Keratinocyte (primary cell): ENCODE measurements around the gene AP2A2. TPM values are rescaled to one million over a fixed set of nuclear protein-coding genes. Genes with fewer than 3 reads are reported as not detected.

ENCODE experiments used
- DNase-seq: peaks from one replicate; pipeline ENCODE4 v3.0.0-alpha.2; 2011; ENCODE audit warnings: low read depth, missing footprints, low spot score
- FAIRE-seq: peaks from 2 replicates; lab custom pipeline; 2011; peaks lifted over from hg19 to GRCh38; lab: Jason Lieb, UNC
- H2AFZ ChIP-seq: 2 replicates; pipeline ENCODE4 v1.6.0; 2012; ENCODE audit warnings: low read length, control low read depth, inconsistent platforms; ENCODE audit not compliant: control insufficient read depth
- H3K27ac ChIP-seq: 2 replicates; pipeline ENCODE4 v1.5.1; 2011; ENCODE audit warnings: low read length; ENCODE audit not compliant: control insufficient read depth, insufficient read depth
- H3K27me3 ChIP-seq: 3 replicates; pipeline ENCODE4 v1.6.0; 2011; ENCODE audit warnings: low read length; ENCODE audit not compliant: control insufficient read depth, insufficient read depth; ENCODE audit errors: extremely low read depth
- H3K36me3 ChIP-seq, 2 experiments: 2 replicates in 1 of 2; 3 replicates in 1 of 2; pipeline ENCODE4 v1.5.1; 2011; ENCODE audit warnings: low read length in 2 of 2, mild to moderate bottlenecking in 1 of 2; ENCODE audit not compliant: control insufficient read depth in 2 of 2, insufficient read depth in 2 of 2; ENCODE audit errors: extremely low read depth in 1 of 2
- H3K4me1 ChIP-seq: 3 replicates; pipeline ENCODE4 v1.5.1; 2011; ENCODE audit warnings: low read length; ENCODE audit not compliant: control insufficient read depth, insufficient read depth; ENCODE audit errors: extremely low read depth
- H3K4me2 ChIP-seq: 3 replicates; pipeline ENCODE4 v1.6.0; 2011; ENCODE audit warnings: low read depth, low read length; ENCODE audit not compliant: control insufficient read depth, insufficient read depth; ENCODE audit errors: extremely low read depth
- H3K4me3 ChIP-seq, 3 experiments: fragments of 200-600 bp in 1 of 3; sonication (generic) in 1 of 3; 2 replicates in 2 of 3; 3 replicates in 1 of 3; pipeline ENCODE4 v1.5.1; 2011 to 2016; ENCODE audit warnings: low read length in 3 of 3, mild to moderate bottlenecking in 3 of 3, control low read depth in 2 of 3, inconsistent platforms in 1 of 3, low read depth in 1 of 3, mixed read lengths in 1 of 3, mixed run types in 1 of 3, moderate library complexity in 1 of 3; ENCODE audit not compliant: control insufficient read depth in 2 of 3, insufficient read depth in 2 of 3; ENCODE audit errors: extremely low read depth in 1 of 3
- H3K79me2 ChIP-seq: 2 replicates; pipeline ENCODE4 v1.6.0; 2012; ENCODE audit warnings: low read length; ENCODE audit not compliant: control insufficient read depth, insufficient read depth
- H3K9ac ChIP-seq: 3 replicates; pipeline ENCODE4 v1.6.0; 2011; ENCODE audit warnings: low read length; ENCODE audit not compliant: control insufficient read depth, insufficient read depth; ENCODE audit errors: extremely low read depth
- H3K9me1 ChIP-seq: 3 replicates; pipeline ENCODE4 v1.6.0; 2011; ENCODE audit warnings: low read length; ENCODE audit not compliant: control insufficient read depth, insufficient read depth; ENCODE audit errors: extremely low read depth
- H3K9me3 ChIP-seq: 2 replicates; pipeline ENCODE4 v1.5.1; 2012; ENCODE audit warnings: low read depth, low read length; ENCODE audit not compliant: control insufficient read depth
- H4K20me1 ChIP-seq: 3 replicates; pipeline ENCODE4 v1.6.0; 2011; ENCODE audit warnings: low read length; ENCODE audit not compliant: control insufficient read depth, insufficient read depth; ENCODE audit errors: extremely low read depth
- CTCF ChIP-seq, 3 experiments: IDR thresholded peaks in 1 of 3; conservative IDR thresholded peaks in 1 of 3; optimal IDR thresholded peaks in 1 of 3; 2 replicates in 2 of 3; 3 replicates in 1 of 3; pipeline versions ENCODE3 to v1.5.1; 2011; ENCODE audit warnings: low read length in 3 of 3, mild to moderate bottlenecking in 3 of 3, moderate library complexity in 2 of 3, control low read depth in 1 of 3, inconsistent platforms in 1 of 3; ENCODE audit not compliant: insufficient read depth in 2 of 3; ENCODE audit errors: extremely low read depth in 1 of 3
- EZH2 ChIP-seq: IDR thresholded peaks from one replicate; pipeline ENCODE4 v1.6.1; 2012; ENCODE audit warnings: inconsistent platforms, mild to moderate bottlenecking, low read length, moderate library complexity
- dilution Hi-C: fragments of 300-500 bp; cut with MboI; formaldehyde crosslinking; loops from one replicate; pipeline ENCODE4 v1.7.0; 2020; ENCODE audit warnings: low sequenced_read_pairs; ENCODE audit not compliant: extremely low pct_ligation_motif_present
- polyA plus RNA-seq, 5 experiments: library from polyadenylated mRNA; depleted of rRNA in 3 of 5; stranded (reverse) in 3 of 5; stranded (forward) in 1 of 5; unstranded in 1 of 5; fragments of >200 nt; gene quantifications; 1 replicate in 1 of 5; 2 replicates in 3 of 5; 3 replicates in 1 of 5; pipeline versions ENCODE4 v1.2.1 to v1.2.3, GENCODE V29; 2011 to 2012; ENCODE audit warnings: missing spikeins in 2 of 5, low read depth in 1 of 5, low replicate concordance in 1 of 5

Gene AP2A2
- polyA plus RNA-seq, 1 donor (not counting 4 experiments of a cell fraction or from before 2014, with no cell fraction given): 47.8 TPM

- no peak for FAIRE-seq
- no peak overlapping the region for H3K9ac ChIP-seq
- no peaks in the 10 kb centered on the region for H3K4me1 ChIP-seq
- DNase-seq: no peak
- no peaks in the 10 kb centered on the region for H3K79me2 ChIP-seq
- TF ChIP-seq EZH2 (no peak), CTCF (optimal IDR thresholded peaks at IDR 0.05 in 1 of 3, IDR thresholded peaks at IDR 0.05 in 1 of 3, conservative IDR thresholded peaks at IDR 0.05 in 1 of 3; ENCODE audit: extremely low read depth in 1 of 3, insufficient read depth in 2 of 3, low read length in 3 of 3) (no peak)
- no peaks in the 10 kb centered on the region for H3K27me3 ChIP-seq
- no peak overlapping the region for H3K4me3 ChIP-seq
- dilution Hi-C loops: no loop called here
- H3K9me1 ChIP-seq: no peaks in the 10 kb centered on the region
- H3K4me2 ChIP-seq: no peak overlapping the region
- H3K9me3 ChIP-seq: no peaks in the 10 kb centered on the region
- H2AFZ ChIP-seq: no peak overlapping the region
- H4K20me1 ChIP-seq: no peaks in the 10 kb centered on the region
- H3K36me3 ChIP-seq: peaks cover 4 to 11% of the 10 kb centered on the region in 2 experiments
- H3K27ac ChIP-seq: no peak overlapping the region
Observed at GRCh38 chr11:890794-891540, 34.7 kb upstream of the AP2A2 start.

- H3K9me3 ChIP-seq: no peaks in the 10 kb centered on the region
- no peak overlapping the region for H3K27ac ChIP-seq
- no peak for FAIRE-seq
- dilution Hi-C loops: no loop called here
- H3K9me1 ChIP-seq: no peaks in the 10 kb centered on the region
- H3K4me3 ChIP-seq: no peak overlapping the region
- TF ChIP-seq CTCF (optimal IDR thresholded peaks at IDR 0.05 in 1 of 3, IDR thresholded peaks at IDR 0.05 in 1 of 3, conservative IDR thresholded peaks at IDR 0.05 in 1 of 3; ENCODE audit: extremely low read depth in 1 of 3, insufficient read depth in 2 of 3, low read length in 3 of 3) (no peak), EZH2 (no peak)
- no peaks in the 10 kb centered on the region for H3K79me2 ChIP-seq
- H3K4me2 ChIP-seq: no peak overlapping the region
- H3K36me3 ChIP-seq: peaks cover 0 to 4% of the 10 kb centered on the region in 2 experiments
- H3K4me1 ChIP-seq: no peaks in the 10 kb centered on the region
- DNase-seq: no peak
- no peak overlapping the region for H3K9ac ChIP-seq
- H2AFZ ChIP-seq: no peak overlapping the region
- no peaks in the 10 kb centered on the region for H3K27me3 ChIP-seq
- H4K20me1 ChIP-seq: no peaks in the 10 kb centered on the region
Observed at GRCh38 chr11:893008-893654, 32.5 kb upstream of the AP2A2 start.
